ENCODE results near the gene SOCS4. TPM values are rescaled to one million over a fixed set of nuclear protein-coding genes. Genes with fewer than 3 reads are reported as not detected.
"Not testable (repeated sequence)": the region's sequence is repeated elsewhere in the genome, so short reads cannot be mapped to it uniquely, and the experiment has no call there.

SOCS4 gene
- polyA plus RNA-seq (2013, experiment 1 of 2), result 14.5 TPM
- polyA plus RNA-seq (2013, experiment 2 of 2), result 13.4 TPM

GRCh38 chr14:55026793-55027561 is at the start of gene SOCS4, which contains the start of gene WDHD1:
Gene SOCS4, plus strand, starts transcription at chr14:55027236. Its CDS starts 15,806 bp downstream, at chr14:55043042.
Gene WDHD1, minus strand, starts transcription at chr14:55027099. Its CDS starts 312 bp downstream, at chr14:55026787.
- Histone ChIP-seq H3K27ac (ENCODE audit: low read depth, low read length) (peak within 1 kb of the TSS; percentile 97), H3K4me1 (ENCODE audit: insufficient read depth, low read length) (peaks cover 49% of the 10 kb centered on the region), H3K27me3 (ENCODE audit: insufficient read depth, low read length) (no peaks in the 10 kb centered on the region), H3K36me3 (ENCODE audit: insufficient read depth, low read length) (peaks cover 27% of the 10 kb centered on the region), H3K4me3 (ENCODE audit: low read length) (peak within 1 kb of the TSS; percentile 85), H3K9me3 (ENCODE audit: insufficient read depth, low read depth, low read length) (no peaks in the 10 kb centered on the region), H3K9ac (ENCODE audit: low read depth, low read length) (peak within 1 kb of the TSS; percentile 97)
- WGBS, result under 1% methylated on average over 56 of the region's 56 CpGs

- Histone ChIP-seq H3K9me3 (ENCODE audit: insufficient read depth, low read depth, low read length) (no peaks in the 10 kb centered on the region), H3K9ac (ENCODE audit: low read depth, low read length) (no peak overlapping the region), H3K27me3 (ENCODE audit: insufficient read depth, low read length) (no peaks in the 10 kb centered on the region), H3K36me3 (ENCODE audit: insufficient read depth, low read length) (peaks cover 95% of the 10 kb centered on the region), H3K4me1 (ENCODE audit: insufficient read depth, low read length) (no peaks in the 10 kb centered on the region), H3K27ac (ENCODE audit: low read depth, low read length) (no peak overlapping the region), H3K4me3 (ENCODE audit: low read length) (no peak overlapping the region)
- WGBS, result 97% methylated on average over 3 of the region's 3 CpGs
Observed at GRCh38 chr14:54979039-54979438, 48.0 kb upstream of the SOCS4 start.

GRCh38 chr14:54981698-54982097 is 45.3 kb upstream of the SOCS4 start:
- WGBS, result 100% methylated on average over 4 of the region's 6 CpGs
- Histone ChIP-seq H3K27me3 (ENCODE audit: insufficient read depth, low read length) (no peaks in the 10 kb centered on the region), H3K27ac (ENCODE audit: low read depth, low read length) (no peak overlapping the region), H3K9ac (ENCODE audit: low read depth, low read length) (no peak overlapping the region), H3K4me1 (ENCODE audit: insufficient read depth, low read length) (no peaks in the 10 kb centered on the region), H3K4me3 (ENCODE audit: low read length) (no peak overlapping the region), H3K9me3 (ENCODE audit: insufficient read depth, low read depth, low read length) (no peaks in the 10 kb centered on the region), H3K36me3 (ENCODE audit: insufficient read depth, low read length) (peaks cover 97% of the 10 kb centered on the region)

- Histone ChIP-seq H3K27me3 (ENCODE audit: insufficient read depth, low read length) (no peaks in the 10 kb centered on the region), H3K4me1 (ENCODE audit: insufficient read depth, low read length) (no peaks in the 10 kb centered on the region), H3K27ac (ENCODE audit: low read depth, low read length) (no peak overlapping the region), H3K4me3 (ENCODE audit: low read length) (no peak overlapping the region), H3K9me3 (ENCODE audit: insufficient read depth, low read depth, low read length) (no peaks in the 10 kb centered on the region), H3K36me3 (ENCODE audit: insufficient read depth, low read length) (peaks cover 97% of the 10 kb centered on the region), H3K9ac (ENCODE audit: low read depth, low read length) (no peak overlapping the region)
- WGBS, result 96% methylated on average over 4 of the region's 4 CpGs
Observed at GRCh38 chr14:54985156-54985555, 41.9 kb upstream of the SOCS4 start.

GRCh38 chr14:55000381-55000780 is 26.7 kb upstream of the SOCS4 start:
- Histone ChIP-seq H3K4me1 (ENCODE audit: insufficient read depth, low read length) (no peaks in the 10 kb centered on the region), H3K4me3 (ENCODE audit: low read length) (no peak overlapping the region), H3K9ac (ENCODE audit: low read depth, low read length) (no peak overlapping the region), H3K36me3 (ENCODE audit: insufficient read depth, low read length) (peaks cover 91% of the 10 kb centered on the region), H3K27me3 (ENCODE audit: insufficient read depth, low read length) (no peaks in the 10 kb centered on the region), H3K27ac (ENCODE audit: low read depth, low read length) (no peak overlapping the region), H3K9me3 (ENCODE audit: insufficient read depth, low read depth, low read length) (no peaks in the 10 kb centered on the region)
- WGBS, result 94% methylated on average over 3 of the region's 3 CpGs

GRCh38 chr14:55005071-55005470 is 22.0 kb upstream of the SOCS4 start:
- Histone ChIP-seq H3K9me3 (ENCODE audit: insufficient read depth, low read depth, low read length) (no peaks in the 10 kb centered on the region), H3K27me3 (ENCODE audit: insufficient read depth, low read length) (no peaks in the 10 kb centered on the region), H3K4me1 (ENCODE audit: insufficient read depth, low read length) (no peaks in the 10 kb centered on the region), H3K9ac (ENCODE audit: low read depth, low read length) (no peak overlapping the region), H3K27ac (ENCODE audit: low read depth, low read length) (no peak overlapping the region), H3K4me3 (ENCODE audit: low read length) (no peak overlapping the region), H3K36me3 (ENCODE audit: insufficient read depth, low read length) (peaks cover 97% of the 10 kb centered on the region)
- 97% methylated on average over 4 of the region's 4 CpGs for WGBS

GRCh38 chr14:55015006-55015405 is 12.0 kb upstream of the SOCS4 start:
- Histone ChIP-seq H3K27ac (ENCODE audit: low read depth, low read length) (no peak overlapping the region), H3K27me3 (ENCODE audit: insufficient read depth, low read length) (no peaks in the 10 kb centered on the region), H3K9ac (ENCODE audit: low read depth, low read length) (no peak overlapping the region), H3K4me1 (ENCODE audit: insufficient read depth, low read length) (peaks cover 3% of the 10 kb centered on the region; the same call in 1 of the 2 replicates), H3K4me3 (ENCODE audit: low read length) (no peak overlapping the region), H3K36me3 (ENCODE audit: insufficient read depth, low read length) (peaks cover 95% of the 10 kb centered on the region), H3K9me3 (ENCODE audit: insufficient read depth, low read depth, low read length) (no peaks in the 10 kb centered on the region)
- 97% methylated on average over 2 of the region's 2 CpGs for WGBS

GRCh38 chr14:55019968-55020554 is 7.0 kb upstream of the SOCS4 start:
- Histone ChIP-seq H3K27ac (ENCODE audit: low read depth, low read length) (no peak overlapping the region), H3K4me1 (ENCODE audit: insufficient read depth, low read length) (peaks cover 16% of the 10 kb centered on the region), H3K4me3 (ENCODE audit: low read length) (no peak overlapping the region), H3K36me3 (ENCODE audit: insufficient read depth, low read length) (peaks cover 86% of the 10 kb centered on the region), H3K9ac (ENCODE audit: low read depth, low read length) (no peak overlapping the region), H3K9me3 (ENCODE audit: insufficient read depth, low read depth, low read length) (no peaks in the 10 kb centered on the region), H3K27me3 (ENCODE audit: insufficient read depth, low read length) (no peaks in the 10 kb centered on the region)
- 92% methylated on average over 2 of the region's 2 CpGs for WGBS

- 81% methylated on average over 2 of the region's 5 CpGs for WGBS
- H3K27ac ChIP-seq (ENCODE audit: low read depth, low read length), result peak overlapping the region; percentile 88
- not testable (repeated sequence) for H3K27me3 ChIP-seq (ENCODE audit: insufficient read depth, low read length); H3K9me3 ChIP-seq (ENCODE audit: insufficient read depth, low read depth, low read length)
- H3K4me3 ChIP-seq (ENCODE audit: low read length), result peak overlapping the region; percentile 37
- peaks cover 32% of the 10 kb centered on the region for H3K4me1 ChIP-seq (ENCODE audit: insufficient read depth, low read length)
- peaks cover 47% of the 10 kb centered on the region for H3K36me3 ChIP-seq (ENCODE audit: insufficient read depth, low read length)
- H3K9ac ChIP-seq (ENCODE audit: low read depth, low read length), result peak overlapping the region; percentile 75
Observed at GRCh38 chr14:55024365-55024764, 2.7 kb upstream of the SOCS4 start.

GRCh38 chr14:55025948-55026347 is 1.1 kb upstream of the SOCS4 start:
- Histone ChIP-seq H3K36me3 (ENCODE audit: insufficient read depth, low read length) (peaks cover 31% of the 10 kb centered on the region), H3K4me3 (ENCODE audit: low read length) (peak overlapping the region; percentile 85), H3K9ac (ENCODE audit: low read depth, low read length) (peak overlapping the region; percentile 97), H3K27me3 (ENCODE audit: insufficient read depth, low read length) (no peaks in the 10 kb centered on the region), H3K9me3 (ENCODE audit: insufficient read depth, low read depth, low read length) (no peaks in the 10 kb centered on the region), H3K27ac (ENCODE audit: low read depth, low read length) (peak overlapping the region; percentile 97), H3K4me1 (ENCODE audit: insufficient read depth, low read length) (peaks cover 41% of the 10 kb centered on the region)
- WGBS, result 10% methylated on average over 7 of the region's 7 CpGs

- Histone ChIP-seq H3K4me1 (ENCODE audit: insufficient read depth, low read length) (peaks cover 46% of the 10 kb centered on the region), H3K9me3 (ENCODE audit: insufficient read depth, low read depth, low read length) (no peaks in the 10 kb centered on the region), H3K27me3 (ENCODE audit: insufficient read depth, low read length) (no peaks in the 10 kb centered on the region), H3K36me3 (ENCODE audit: insufficient read depth, low read length) (peaks cover 27% of the 10 kb centered on the region), H3K27ac (ENCODE audit: low read depth, low read length) (peak overlapping the region; percentile 97), H3K9ac (ENCODE audit: low read depth, low read length) (peak overlapping the region; percentile 97), H3K4me3 (ENCODE audit: low read length) (peak overlapping the region; percentile 85)
- 4% methylated on average over 9 of the region's 9 CpGs for WGBS
Observed at GRCh38 chr14:55026441-55026792, 619 bp upstream of the SOCS4 start.

All from HUES64 (cell line).